Glutamatergic neuron (in vitro differentiated cells): Measurements from ENCODE around the gene SIRT7. TPM values are rescaled to one million over a fixed set of nuclear protein-coding genes. Genes with fewer than 3 reads are reported as not detected.

Experiments used
- DNase-seq: peaks from one replicate; pipeline ENCODE4 v3.0.0; 2022
- H3K27ac Mint-ChIP-seq: one replicate; pipeline ENCODE4 v1.8.0; 2020; ENCODE audit warnings: mild to moderate bottlenecking, mixed read lengths, inconsistent platforms; ENCODE audit not compliant: unreplicated experiment
- H3K27me3 Mint-ChIP-seq: one replicate; pipeline ENCODE4 v1.8.0; 2020; ENCODE audit warnings: mild to moderate bottlenecking, moderate library complexity, mixed read lengths, inconsistent platforms; ENCODE audit not compliant: unreplicated experiment
- H3K36me3 Mint-ChIP-seq: one replicate; pipeline ENCODE4 v1.8.0; 2020; ENCODE audit warnings: mild to moderate bottlenecking, mixed read lengths, inconsistent platforms; ENCODE audit not compliant: unreplicated experiment
- H3K4me1 Mint-ChIP-seq: one replicate; pipeline ENCODE4 v1.8.0; 2020; ENCODE audit warnings: mild to moderate bottlenecking, low read depth, mixed read lengths, inconsistent platforms; ENCODE audit not compliant: unreplicated experiment
- H3K4me3 Mint-ChIP-seq: one replicate; pipeline ENCODE4 v1.8.0; 2020; ENCODE audit warnings: mild to moderate bottlenecking, mixed read lengths, inconsistent platforms; ENCODE audit not compliant: unreplicated experiment
- H3K9me3 Mint-ChIP-seq: one replicate; pipeline ENCODE4 v1.8.0; 2020; ENCODE audit warnings: mild to moderate bottlenecking, moderate library complexity, mixed read lengths, inconsistent platforms; ENCODE audit not compliant: unreplicated experiment
- CTCF ChIP-seq: fragments of 200-600 bp; sonication (generic); IDR thresholded peaks from one replicate; pipeline ENCODE4 v1.5.0; 2021; ENCODE audit not compliant: partially characterized antibody, unreplicated experiment
- total RNA-seq: library from RNA; stranded (reverse); fragmentation: NEBNext Ultra II Directional; extraction: Animal tissue kit (Norgen Biotek cat#: 25700); gene quantifications from one replicate; pipeline ENCODE4 v1.2.1, GENCODE V29; 2021; ENCODE audit not compliant: unreplicated experiment

The SIRT7 gene
- total RNA-seq, 1 donor from 2014 or later: 38.7 TPM

- no peak overlapping the region for H3K27ac Mint-ChIP-seq
- no peak overlapping the region for H3K4me3 Mint-ChIP-seq
- H3K36me3 Mint-ChIP-seq: no peaks in the 10 kb centered on the region
- no peak for TF ChIP-seq CTCF
- peaks cover 4% of the 10 kb centered on the region for H3K9me3 Mint-ChIP-seq
- no peak for DNase-seq
- peaks cover 5% of the 10 kb centered on the region for H3K27me3 Mint-ChIP-seq
- H3K4me1 Mint-ChIP-seq: no peaks in the 10 kb centered on the region
Measured at GRCh38 chr17:81903896-81904599, 13.9 kb downstream of the SIRT7 start.

GRCh38 chr17:81903415-81903831 lies 14.6 kb downstream of the SIRT7 start:
- Mint-ChIP-seq H3K9me3 (peaks cover 4% of the 10 kb centered on the region), H3K4me1 (no peaks in the 10 kb centered on the region), H3K4me3 (no peak overlapping the region), H3K36me3 (no peaks in the 10 kb centered on the region), H3K27ac (no peak overlapping the region), H3K27me3 (peaks cover 5% of the 10 kb centered on the region)
- DNase-seq: no peak
- no peak for TF ChIP-seq CTCF

- Mint-ChIP-seq H3K27me3 (peaks cover 5% of the 10 kb centered on the region), H3K4me1 (no peaks in the 10 kb centered on the region), H3K4me3 (no peak overlapping the region), H3K36me3 (no peaks in the 10 kb centered on the region), H3K9me3 (peaks cover 4% of the 10 kb centered on the region), H3K27ac (no peak overlapping the region)
- no peak for DNase-seq
- TF ChIP-seq CTCF: no peak
Measured at GRCh38 chr17:81902653-81903414, 15.1 kb downstream of the SIRT7 start.

- Mint-ChIP-seq H3K4me3 (no peak within 1 kb of the TSS), H3K27ac (no peak within 1 kb of the TSS), H3K36me3 (no peaks in the 10 kb centered on the region), H3K9me3 (peaks cover 4% of the 10 kb centered on the region), H3K27me3 (peaks cover 5% of the 10 kb centered on the region), H3K4me1 (no peaks in the 10 kb centered on the region)
- peak; percentile 58 for DNase-seq
- no peak for TF ChIP-seq CTCF
Measured at GRCh38 chr17:81902023-81902652, 15.8 kb downstream of the SIRT7 start, which contains the start of gene NPB. Gene NPB, plus strand, starts transcription at chr17:81902238. Its CDS starts 40 bp downstream, at chr17:81902278.
